ENCODE measurements around the gene SHROOM1. TPM values are rescaled to one million over a fixed set of nuclear protein-coding genes. Genes with fewer than 3 reads are reported as not detected.

SHROOM1 gene
- total and polyA plus RNA-seq, 2 donors (not counting 3 experiments of a cell fraction or from before 2014, with no cell fraction given), result 12.8 to 20.9 TPM

DNA sequence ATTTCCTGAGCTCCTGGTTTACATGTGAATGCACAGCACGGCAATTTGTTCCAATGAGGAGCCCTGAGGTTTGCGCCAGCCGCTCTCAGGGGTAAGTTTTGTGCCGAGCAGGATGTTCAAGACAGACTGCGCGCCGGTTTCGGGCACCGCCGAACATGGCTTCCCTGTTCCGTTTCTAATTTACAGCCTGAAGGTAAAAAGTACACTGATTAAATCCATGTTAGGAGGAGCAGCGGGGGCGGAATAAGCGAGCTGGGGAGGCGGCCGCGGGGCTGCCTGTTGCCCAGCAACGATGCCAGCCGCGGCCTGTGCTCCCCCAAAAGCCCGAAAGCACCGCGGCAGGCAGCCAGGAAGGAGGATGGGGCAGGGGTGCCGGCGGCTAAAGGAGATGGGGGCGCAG, 11.0 kb downstream of the SHROOM1 start:
- no peak overlapping the region for H2AFZ ChIP-seq (ENCODE audit: low read depth, low read length)
- H3K4me3 ChIP-seq (replicated peaks in 1 of 3; ENCODE audit: insufficient read depth in 1 of 3, low read depth in 1 of 3, low read length in 3 of 3), result no peak overlapping the region
- DNase-seq (ENCODE audit: low read depth, low spot score) (no peak), FAIRE-seq (no peak)
- dilution Hi-C loops (cut with MboI; ENCODE audit: extremely low pct_ligation_motif_present, low sequenced_read_pairs) (no loop called here), intact Hi-C loops (cut with micrococcal nuclease) (no loop called here)
- H3K9me3 ChIP-seq (replicated peaks; ENCODE audit: control insufficient read depth, insufficient read depth, low read length), result no peaks in the 10 kb centered on the region
- H3K4me1 ChIP-seq (ENCODE audit: control insufficient read depth, extremely low read depth, insufficient read depth, low read length), result peaks cover 2% of the 10 kb centered on the region
- no peak overlapping the region for H3K27ac ChIP-seq (ENCODE audit: insufficient read depth, low read depth, low read length)
- CTCF ChIA-PET, result interaction anchor here (0.7 to 5.9 kb wide), 63 partner anchors 10 to 604 kb away, joined by 3 to 179 read pairs (median 5); partner anchors contain the start of genes CCNI2, KIF3A, SEPTIN8 and SHROOM1
- H3K4me2 ChIP-seq (ENCODE audit: insufficient read depth, low read length), result no peak overlapping the region
- H3K9me1 ChIP-seq (replicated peaks; ENCODE audit: control insufficient read depth, extremely low read depth, insufficient read depth, low read length), result no peaks in the 10 kb centered on the region
- H3K79me2 ChIP-seq (ENCODE audit: control insufficient read depth, insufficient read depth, low read length), result no peaks in the 10 kb centered on the region
- BruUV-seq (replicated peaks), result no TSS peak
- H3K9ac ChIP-seq (replicated peaks; ENCODE audit: extremely low read depth, insufficient read depth, low read length), result no peak overlapping the region
- no peak for TF ChIP-seq MYC (IDR thresholded peaks at IDR 0.05; ENCODE audit: low read depth, low read length)
- TF ChIP-seq, protein P1, sequence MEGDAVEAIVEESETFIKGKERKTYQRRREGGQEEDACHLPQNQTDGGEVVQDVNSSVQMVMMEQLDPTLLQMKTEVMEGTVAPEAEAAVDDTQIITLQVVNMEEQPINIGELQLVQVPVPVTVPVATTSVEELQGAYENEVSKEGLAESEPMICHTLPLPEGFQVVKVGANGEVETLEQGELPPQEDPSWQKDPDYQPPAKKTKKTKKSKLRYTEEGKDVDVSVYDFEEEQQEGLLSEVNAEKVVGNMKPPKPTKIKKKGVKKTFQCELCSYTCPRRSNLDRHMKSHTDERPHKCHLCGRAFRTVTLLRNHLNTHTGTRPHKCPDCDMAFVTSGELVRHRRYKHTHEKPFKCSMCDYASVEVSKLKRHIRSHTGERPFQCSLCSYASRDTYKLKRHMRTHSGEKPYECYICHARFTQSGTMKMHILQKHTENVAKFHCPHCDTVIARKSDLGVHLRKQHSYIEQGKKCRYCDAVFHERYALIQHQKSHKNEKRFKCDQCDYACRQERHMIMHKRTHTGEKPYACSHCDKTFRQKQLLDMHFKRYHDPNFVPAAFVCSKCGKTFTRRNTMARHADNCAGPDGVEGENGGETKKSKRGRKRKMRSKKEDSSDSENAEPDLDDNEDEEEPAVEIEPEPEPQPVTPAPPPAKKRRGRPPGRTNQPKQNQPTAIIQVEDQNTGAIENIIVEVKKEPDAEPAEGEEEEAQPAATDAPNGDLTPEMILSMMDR (IDR thresholded peaks at IDR 0.05; ENCODE audit: extremely low read depth in 1 of 2, insufficient read depth in 1 of 2, low read depth in 1 of 2, low read length in 2 of 2), result no peak
- TF ChIP-seq POLR2A (IDR thresholded peaks at IDR 0.05; ENCODE audit: low read depth, low read length), result no peak
- no peak for TF ChIP-seq GATA2 (IDR thresholded peaks at IDR 0.05; ENCODE audit: insufficient read depth, insufficient read length, low read depth, low read length)
- no peak for TF ChIP-seq EZH2 (IDR thresholded peaks at IDR 0.05; ENCODE audit: borderline replicate concordance, low read depth, low read length, severe bottlenecking)
- TF ChIP-seq JUN (IDR thresholded peaks at IDR 0.05; ENCODE audit: borderline replicate concordance, insufficient read depth, insufficient read length, low read depth), result no peak
- TF ChIP-seq, protein P2, sequence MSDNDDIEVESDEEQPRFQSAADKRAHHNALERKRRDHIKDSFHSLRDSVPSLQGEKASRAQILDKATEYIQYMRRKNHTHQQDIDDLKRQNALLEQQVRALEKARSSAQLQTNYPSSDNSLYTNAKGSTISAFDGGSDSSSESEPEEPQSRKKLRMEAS (IDR thresholded peaks at IDR 0.05; ENCODE audit: insufficient read depth, insufficient read length), result no peak
- no peak for TF ChIP-seq FOS (IDR thresholded peaks at IDR 0.05; ENCODE audit: borderline replicate concordance, insufficient read depth, low read length)
- no peaks in the 10 kb centered on the region for H4K20me1 ChIP-seq (replicated peaks; ENCODE audit: control insufficient read depth, extremely low read depth, insufficient read depth, low read length)
- POLR2A ChIA-PET, result no interaction called here
- peaks cover 0 to 4% of the 10 kb centered on the region in 2 experiments for H3K36me3 ChIP-seq (ENCODE audit: control insufficient read depth in 2 of 2, extremely low read depth in 1 of 2, insufficient read depth in 2 of 2, low read length in 2 of 2)
- no peaks in the 10 kb centered on the region for H3K27me3 ChIP-seq (ENCODE audit: control insufficient read depth in 2 of 2, insufficient read depth in 2 of 2, low read length in 2 of 2)
